Measurements from ENCODE around the gene NPLOC4.

Gene NPLOC4

GRCh38 chr17:81564778-81565177 is 72.1 kb downstream of the NPLOC4 start:
- DNase-seq: no peak

GRCh38 chr17:81563861-81564586 is 72.9 kb downstream of the NPLOC4 start:
- no peak for DNase-seq

- DNase-seq: no peak
Observed at GRCh38 chr17:81561494-81561885, 75.4 kb downstream of the NPLOC4 start.

GRCh38 chr17:81558941-81559806 is 77.7 kb downstream of the NPLOC4 start:
- no peak for DNase-seq

- DNase-seq: no peak
Observed at GRCh38 chr17:81558115-81558468, 78.8 kb downstream of the NPLOC4 start.

GRCh38 chr17:81557276-81558114 is 79.4 kb downstream of the NPLOC4 start:
- DNase-seq: no peak

GRCh38 chr17:81556863-81557262 is 80.0 kb downstream of the NPLOC4 start:
- DNase-seq: peak in 1 of 3 experiments; percentile 43

- peak in 2 of 3 experiments; percentile 13 to 19 for DNase-seq
Observed at GRCh38 chr17:81556175-81556691, 80.7 kb downstream of the NPLOC4 start.

GRCh38 chr17:81553616-81554181 is 83.2 kb downstream of the NPLOC4 start:
- DNase-seq: peak; percentile 57 to 87 (median 73)

GRCh38 chr17:81553018-81553615 is 83.8 kb downstream of the NPLOC4 start:
- DNase-seq: peak; percentile 86 to 95 (median 87)

GRCh38 chr17:81552244-81553017 is 84.5 kb downstream of the NPLOC4 start, which contains the start of gene FAAP100:
FAAP100 (minus strand) TSS chr17:81552353; CDS start chr17:81552330, 23 bp downstream.
- DNase-seq: peak; percentile 82 to 91 (median 84)

GRCh38 chr17:81551458-81552243 is 85.3 kb downstream of the NPLOC4 start:
- peak in 1 of 3 experiments; percentile 54 for DNase-seq

GRCh38 chr17:81550830-81551457 is 86.0 kb downstream of the NPLOC4 start:
- no peak for DNase-seq

- no peak for DNase-seq
Observed at GRCh38 chr17:81550285-81550684, 86.6 kb downstream of the NPLOC4 start.

- DNase-seq: no peak
Observed at GRCh38 chr17:81549826-81550225, 87.1 kb downstream of the NPLOC4 start.

- no peak for DNase-seq
Observed at GRCh38 chr17:81549031-81549557, 87.8 kb downstream of the NPLOC4 start.

GRCh38 chr17:81547614-81547982 is 89.3 kb downstream of the NPLOC4 start:
- no peak for DNase-seq

- DNase-seq: no peak
Observed at GRCh38 chr17:81546906-81547613, 89.9 kb downstream of the NPLOC4 start.
